ENCODE measurements around the gene EZR.

EZR gene

DNA sequence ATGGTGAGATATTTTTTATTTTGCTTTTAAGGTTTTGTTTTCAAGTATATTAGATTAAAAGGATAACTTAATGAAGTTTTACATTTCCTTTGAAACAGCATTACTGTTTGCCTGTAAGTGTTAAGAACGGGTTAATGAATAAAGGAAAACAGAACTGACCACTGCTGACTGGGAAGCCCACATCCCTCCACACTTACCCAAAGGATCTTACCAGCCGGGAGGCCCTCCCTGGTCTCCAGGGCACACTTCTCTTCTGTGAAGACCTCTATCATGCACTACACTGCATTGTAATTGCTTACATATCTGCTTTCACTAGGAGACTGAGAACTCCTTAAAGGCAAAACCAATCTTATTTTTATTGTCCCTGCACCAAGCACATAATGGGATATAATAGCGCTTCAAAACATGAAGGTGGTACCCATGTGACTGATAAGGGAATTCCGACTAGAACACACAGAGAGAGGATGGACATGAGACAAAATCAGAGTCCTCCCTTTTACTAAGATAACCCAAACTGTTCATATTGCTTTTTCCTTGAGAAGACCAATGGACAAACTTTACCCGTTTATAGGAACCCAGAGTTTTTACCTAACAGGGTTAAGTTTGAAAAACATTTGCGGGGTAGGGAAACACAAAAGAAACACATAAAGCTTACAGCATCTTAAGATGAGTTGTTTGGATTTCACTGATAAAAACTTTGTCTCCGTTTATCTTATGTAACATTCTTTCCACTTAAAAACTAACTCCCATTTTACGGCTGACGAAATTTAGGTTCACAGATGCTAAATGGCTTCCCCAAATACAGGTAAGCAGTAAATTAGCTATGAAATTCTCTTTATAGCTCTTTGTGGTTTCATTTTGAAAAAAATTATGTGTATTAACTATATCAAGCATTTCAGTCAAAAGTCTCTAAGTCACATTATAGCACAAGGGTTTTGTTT is 8.7 kb downstream of the EZR start:
- TF ChIP-seq, protein P1, sequence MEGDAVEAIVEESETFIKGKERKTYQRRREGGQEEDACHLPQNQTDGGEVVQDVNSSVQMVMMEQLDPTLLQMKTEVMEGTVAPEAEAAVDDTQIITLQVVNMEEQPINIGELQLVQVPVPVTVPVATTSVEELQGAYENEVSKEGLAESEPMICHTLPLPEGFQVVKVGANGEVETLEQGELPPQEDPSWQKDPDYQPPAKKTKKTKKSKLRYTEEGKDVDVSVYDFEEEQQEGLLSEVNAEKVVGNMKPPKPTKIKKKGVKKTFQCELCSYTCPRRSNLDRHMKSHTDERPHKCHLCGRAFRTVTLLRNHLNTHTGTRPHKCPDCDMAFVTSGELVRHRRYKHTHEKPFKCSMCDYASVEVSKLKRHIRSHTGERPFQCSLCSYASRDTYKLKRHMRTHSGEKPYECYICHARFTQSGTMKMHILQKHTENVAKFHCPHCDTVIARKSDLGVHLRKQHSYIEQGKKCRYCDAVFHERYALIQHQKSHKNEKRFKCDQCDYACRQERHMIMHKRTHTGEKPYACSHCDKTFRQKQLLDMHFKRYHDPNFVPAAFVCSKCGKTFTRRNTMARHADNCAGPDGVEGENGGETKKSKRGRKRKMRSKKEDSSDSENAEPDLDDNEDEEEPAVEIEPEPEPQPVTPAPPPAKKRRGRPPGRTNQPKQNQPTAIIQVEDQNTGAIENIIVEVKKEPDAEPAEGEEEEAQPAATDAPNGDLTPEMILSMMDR (IDR thresholded peaks at IDR 0.05; ENCODE audit: low read length, missing control alignments) = no peak
- no peak for DNase-seq (ENCODE audit: low read depth)
- no peak overlapping the region for H3K4me3 ChIP-seq (replicated peaks; ENCODE audit: low read depth, low read length)

DNA sequence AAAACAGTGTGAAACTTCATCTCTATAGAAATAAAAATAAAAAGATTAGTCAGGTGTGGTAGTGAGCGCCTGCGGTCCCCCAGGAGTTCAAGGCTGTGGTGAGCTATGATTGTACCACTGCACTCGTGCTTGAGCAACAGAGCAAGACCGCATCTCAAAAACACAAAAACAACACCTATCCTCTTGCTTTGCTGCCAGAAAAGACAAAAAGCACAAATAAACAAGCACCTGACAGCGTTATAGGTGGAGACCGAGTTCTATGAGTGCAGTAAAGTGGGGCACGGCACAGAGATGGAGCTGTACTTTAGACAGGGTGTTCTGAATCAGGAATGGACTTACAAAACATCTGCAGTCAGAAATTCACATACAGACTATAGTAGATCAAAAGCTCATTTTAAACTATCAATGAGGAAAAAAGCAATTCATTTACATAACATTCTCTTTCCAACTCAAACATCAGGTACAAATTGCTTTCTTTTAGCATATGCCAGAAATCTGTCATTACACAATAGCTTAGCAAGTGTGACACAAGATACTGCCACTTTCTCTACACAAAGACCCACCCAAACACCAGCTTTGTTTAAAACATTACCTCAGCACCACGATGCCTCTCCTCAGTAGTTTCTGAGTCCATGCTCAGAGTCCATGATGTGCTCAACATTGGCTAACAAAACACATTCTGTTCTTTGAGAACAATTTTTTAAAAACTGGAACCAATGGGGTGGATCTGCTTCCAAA is 10.1 kb downstream of the EZR start:
- no peak overlapping the region for H3K4me3 ChIP-seq (replicated peaks; ENCODE audit: low read depth, low read length)
- TF ChIP-seq, protein P1 (IDR thresholded peaks at IDR 0.05; ENCODE audit: low read length, missing control alignments) = no peak
- no peak for DNase-seq (ENCODE audit: low read depth)

DNA sequence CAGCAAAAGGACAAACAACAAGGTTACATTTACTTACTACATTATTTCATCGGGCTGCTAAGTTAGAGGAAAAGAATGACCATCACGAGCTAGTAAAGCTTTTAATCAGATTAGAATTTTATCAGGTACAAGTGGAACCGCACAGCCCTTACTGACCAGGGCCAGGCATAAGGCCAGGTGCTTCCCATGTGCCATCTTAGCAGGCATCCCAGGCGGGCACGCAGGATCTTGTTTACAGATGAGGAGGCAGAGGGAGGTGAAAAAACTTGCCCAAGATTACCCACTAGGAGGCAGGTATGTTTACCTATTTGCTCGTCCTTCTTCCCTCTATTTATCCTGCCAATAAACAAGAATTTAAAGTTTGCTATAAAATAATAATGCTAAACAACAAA is 10.7 kb downstream of the EZR start:
- DNase-seq (ENCODE audit: low read depth) = no peak
- no peak overlapping the region for H3K4me3 ChIP-seq (replicated peaks; ENCODE audit: low read depth, low read length)
- TF ChIP-seq, protein P1 (IDR thresholded peaks at IDR 0.05; ENCODE audit: low read length, missing control alignments) = no peak

DNA sequence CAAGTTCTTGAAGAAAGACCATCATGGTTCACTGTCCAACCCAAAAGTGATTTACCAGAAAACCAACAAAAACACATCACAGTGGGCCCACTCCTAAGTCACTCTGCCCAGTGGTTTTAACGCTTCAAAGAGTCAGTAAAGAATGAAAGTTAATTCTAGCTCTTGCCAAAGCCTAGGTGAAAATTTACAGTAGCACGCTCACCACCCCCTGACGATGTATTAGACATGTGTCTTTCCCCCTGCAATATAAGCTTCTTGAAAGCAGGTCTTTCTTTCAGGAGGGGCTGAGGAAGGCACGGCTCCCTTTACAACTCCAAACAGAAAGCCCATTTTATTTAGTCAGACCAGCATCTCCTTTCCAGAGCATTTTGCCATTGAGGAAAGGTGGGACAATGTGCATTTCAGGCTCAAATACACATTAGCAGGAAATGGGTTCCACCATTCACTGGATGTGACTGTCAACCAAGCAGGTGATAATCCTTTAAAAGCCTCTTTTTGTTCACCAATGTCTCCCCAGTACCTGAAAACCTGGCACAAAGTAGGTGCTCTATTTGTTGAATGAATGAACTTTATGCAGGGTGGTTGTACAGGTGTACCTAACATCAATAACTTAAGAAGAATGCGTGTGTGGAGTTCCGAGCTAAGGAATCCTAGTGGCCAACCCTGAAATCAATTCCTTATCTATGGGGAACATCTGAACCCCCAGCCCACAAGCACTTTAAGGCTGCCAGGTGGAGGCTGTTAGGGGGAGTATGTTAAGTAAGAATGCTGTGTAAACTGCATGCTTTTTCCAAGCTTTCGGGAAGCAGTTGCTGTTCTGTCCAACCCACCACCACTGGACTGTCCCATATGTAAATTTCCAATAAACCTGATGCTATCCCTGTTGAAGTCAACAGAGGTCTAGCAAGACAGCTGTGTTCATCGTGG is 11.4 kb downstream of the EZR start:
- DNase-seq (ENCODE audit: low read depth) = no peak
- no peak overlapping the region for H3K4me3 ChIP-seq (replicated peaks; ENCODE audit: low read depth, low read length)
- TF ChIP-seq, protein P1 (IDR thresholded peaks at IDR 0.05; ENCODE audit: low read length, missing control alignments) = no peak

DNA sequence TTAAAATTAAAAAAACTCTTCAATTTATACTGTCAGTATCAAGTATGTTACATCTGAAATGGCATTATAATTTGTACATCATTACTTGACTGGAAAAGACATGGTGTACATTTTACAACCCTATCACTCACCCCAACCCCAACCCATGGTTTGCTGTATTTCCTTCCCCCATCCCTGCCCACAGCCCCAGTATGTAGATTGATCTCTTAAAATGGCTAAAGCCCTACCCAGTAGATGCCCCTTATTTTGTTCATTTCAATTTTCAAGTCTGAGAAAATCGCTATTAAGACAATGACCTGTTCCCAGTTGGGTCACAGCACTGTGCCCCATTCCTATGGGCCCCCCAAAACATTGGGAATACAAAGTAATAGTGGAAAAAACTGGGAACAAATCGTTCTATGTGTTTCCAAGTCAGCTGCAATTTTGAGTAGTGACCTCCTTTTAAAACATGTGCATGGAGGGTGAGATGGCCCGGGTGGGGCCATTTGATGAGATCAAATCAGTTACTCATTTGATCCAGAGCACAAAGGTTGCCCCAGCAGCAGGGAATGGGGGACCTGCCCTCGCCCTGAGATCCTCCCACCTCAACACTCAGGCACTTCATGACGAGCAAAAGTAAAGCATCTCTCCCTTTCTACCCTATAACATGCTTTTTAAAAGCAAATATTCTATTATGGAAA is 13.3 kb downstream of the EZR start:
- no peak for DNase-seq (ENCODE audit: low read depth)
- TF ChIP-seq, protein P1 (IDR thresholded peaks at IDR 0.05; ENCODE audit: low read length, missing control alignments) = no peak
- H3K4me3 ChIP-seq (replicated peaks; ENCODE audit: low read depth, low read length) = no peak overlapping the region

DNA sequence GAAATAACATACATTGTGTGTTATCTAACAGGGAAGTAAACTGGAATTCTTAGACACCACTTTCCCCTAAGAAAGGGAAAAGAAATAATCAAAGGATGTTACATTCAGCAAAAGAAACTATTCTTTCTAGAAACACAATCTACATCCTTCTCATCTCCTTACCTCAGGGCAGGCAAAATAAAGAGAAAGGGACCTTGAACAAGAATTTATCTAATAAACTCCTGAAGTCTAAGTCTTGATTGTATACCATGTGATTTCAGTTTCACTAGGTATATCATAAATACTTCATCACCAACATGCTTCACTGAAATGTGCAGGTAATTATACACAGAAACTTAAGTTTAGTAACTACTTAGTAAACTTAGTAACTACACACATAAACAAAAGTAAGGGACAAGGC is 15.0 kb downstream of the EZR start:
- H3K4me3 ChIP-seq (replicated peaks; ENCODE audit: low read depth, low read length) = no peak overlapping the region

More for the DNA sequence above, 15.0 kb downstream of the EZR start:
- TF ChIP-seq, protein P1 (IDR thresholded peaks at IDR 0.05; ENCODE audit: low read length, missing control alignments) = no peak
- DNase-seq (ENCODE audit: low read depth) = no peak
